ENCODE measurements around the gene B3GALT5. TPM values are rescaled to one million over a fixed set of nuclear protein-coding genes. Genes with fewer than 3 reads are reported as not detected.

Gene B3GALT5
- total RNA-seq, 1 donor from 2014 or later: 0.03 TPM

DNA sequence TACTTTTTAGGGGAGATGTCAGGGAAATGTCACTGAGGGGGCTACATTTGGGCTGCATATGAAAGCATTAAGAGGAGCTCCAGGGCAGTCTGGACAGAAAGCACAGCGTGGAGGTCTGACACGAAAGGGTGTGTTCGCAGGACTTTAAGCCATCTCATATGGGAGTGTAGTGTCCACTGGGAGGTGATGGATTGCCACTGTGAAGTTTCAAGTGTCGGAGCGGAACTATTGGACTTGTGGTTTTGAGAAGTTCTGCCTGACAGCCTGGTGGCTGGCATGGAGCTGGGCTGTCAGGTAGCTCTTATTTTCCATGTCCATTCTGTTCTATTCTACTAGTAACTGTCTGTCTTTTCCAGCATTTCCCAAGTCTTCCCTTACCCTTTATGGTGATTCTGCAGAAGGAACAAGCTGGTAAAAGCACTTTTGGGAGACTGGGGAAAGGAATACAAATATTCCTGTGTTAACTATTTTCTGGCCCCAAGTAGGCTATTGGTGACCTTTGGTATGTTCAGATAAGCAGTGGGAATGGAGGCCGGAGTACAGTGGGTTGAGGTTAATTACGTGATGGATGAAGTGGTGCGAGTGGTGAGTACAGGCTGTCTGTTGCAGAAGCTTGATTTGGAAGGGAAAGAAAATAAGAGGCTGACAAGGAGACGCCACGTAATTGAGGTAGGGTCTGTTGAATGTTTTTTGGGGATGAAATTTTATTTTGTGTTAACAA is 19.3 kb downstream of the B3GALT5 start:
- no peak for DNase-seq
- no peaks in the 10 kb centered on the region for H3K36me3 ChIP-seq
- no peaks in the 10 kb centered on the region for H3K4me1 ChIP-seq
- intact Hi-C loops (cut with micrococcal nuclease): no loop called here
- H3K27me3 ChIP-seq (ENCODE audit: low read depth): peaks cover under 1% of the 10 kb centered on the region
- TF ChIP-seq, protein P1, sequence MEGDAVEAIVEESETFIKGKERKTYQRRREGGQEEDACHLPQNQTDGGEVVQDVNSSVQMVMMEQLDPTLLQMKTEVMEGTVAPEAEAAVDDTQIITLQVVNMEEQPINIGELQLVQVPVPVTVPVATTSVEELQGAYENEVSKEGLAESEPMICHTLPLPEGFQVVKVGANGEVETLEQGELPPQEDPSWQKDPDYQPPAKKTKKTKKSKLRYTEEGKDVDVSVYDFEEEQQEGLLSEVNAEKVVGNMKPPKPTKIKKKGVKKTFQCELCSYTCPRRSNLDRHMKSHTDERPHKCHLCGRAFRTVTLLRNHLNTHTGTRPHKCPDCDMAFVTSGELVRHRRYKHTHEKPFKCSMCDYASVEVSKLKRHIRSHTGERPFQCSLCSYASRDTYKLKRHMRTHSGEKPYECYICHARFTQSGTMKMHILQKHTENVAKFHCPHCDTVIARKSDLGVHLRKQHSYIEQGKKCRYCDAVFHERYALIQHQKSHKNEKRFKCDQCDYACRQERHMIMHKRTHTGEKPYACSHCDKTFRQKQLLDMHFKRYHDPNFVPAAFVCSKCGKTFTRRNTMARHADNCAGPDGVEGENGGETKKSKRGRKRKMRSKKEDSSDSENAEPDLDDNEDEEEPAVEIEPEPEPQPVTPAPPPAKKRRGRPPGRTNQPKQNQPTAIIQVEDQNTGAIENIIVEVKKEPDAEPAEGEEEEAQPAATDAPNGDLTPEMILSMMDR (IDR thresholded peaks at IDR 0.05; ENCODE audit: borderline replicate concordance): no peak
- no peaks in the 10 kb centered on the region for H3K9me3 ChIP-seq (replicated peaks)
- no peak overlapping the region for H3K27ac ChIP-seq (replicated peaks)
- no peak overlapping the region for H3K4me3 ChIP-seq

DNA sequence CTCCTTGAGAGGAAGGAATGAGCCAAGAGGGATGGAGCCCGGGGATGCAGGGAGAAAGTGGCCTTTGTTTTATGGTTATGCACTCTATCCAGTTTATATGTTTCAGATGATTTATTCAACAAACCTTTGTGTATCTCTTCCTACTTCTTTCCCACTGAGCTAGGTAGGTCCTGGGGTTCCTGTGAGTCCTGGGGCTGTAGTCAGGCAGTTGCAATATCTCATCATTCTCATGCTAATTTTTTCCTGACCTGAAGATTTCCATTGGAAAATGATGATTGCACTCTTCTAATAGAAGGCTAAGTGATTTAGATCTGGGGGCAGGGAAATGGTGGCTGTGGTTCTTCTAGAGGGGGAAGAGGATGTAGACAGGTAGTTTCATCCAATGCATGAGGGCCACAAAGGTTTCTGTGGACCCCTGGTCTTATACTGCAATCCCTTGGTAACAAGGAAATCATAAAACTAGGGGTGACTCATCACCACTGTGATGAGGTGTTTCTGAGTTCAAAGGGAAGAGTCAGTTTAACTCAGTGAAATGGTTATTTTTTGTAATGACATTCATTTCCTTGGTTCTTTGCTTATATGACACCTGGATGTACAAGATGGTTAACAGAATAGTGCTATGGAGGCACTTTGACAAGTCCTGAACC is 20.2 kb downstream of the B3GALT5 start:
- Histone ChIP-seq H3K36me3 (no peaks in the 10 kb centered on the region), H3K27ac (replicated peaks) (no peak overlapping the region), H3K4me3 (no peak overlapping the region), H3K27me3 (ENCODE audit: low read depth) (peaks cover 9% of the 10 kb centered on the region), H3K9me3 (replicated peaks) (no peaks in the 10 kb centered on the region), H3K4me1 (no peaks in the 10 kb centered on the region)
- no peak for DNase-seq
- intact Hi-C loops (cut with micrococcal nuclease): no loop called here
- TF ChIP-seq, protein P1 (IDR thresholded peaks at IDR 0.05; ENCODE audit: borderline replicate concordance): no peak

- Histone ChIP-seq H3K27ac (replicated peaks) (no peak overlapping the region), H3K4me1 (no peaks in the 10 kb centered on the region), H3K9me3 (replicated peaks) (no peaks in the 10 kb centered on the region), H3K36me3 (no peaks in the 10 kb centered on the region), H3K4me3 (no peak overlapping the region), H3K27me3 (ENCODE audit: low read depth) (peaks cover 18% of the 10 kb centered on the region)
- TF ChIP-seq, protein P1 (IDR thresholded peaks at IDR 0.05; ENCODE audit: borderline replicate concordance): no peak
- no peak for DNase-seq
- intact Hi-C loops (cut with micrococcal nuclease): no loop called here
These were observed 21.0 kb downstream of the B3GALT5 start for GRCh38 chr21:39633770-39634181.

- Histone ChIP-seq H3K9me3 (replicated peaks) (no peaks in the 10 kb centered on the region), H3K27ac (replicated peaks) (no peak overlapping the region), H3K27me3 (ENCODE audit: low read depth) (peaks cover 21% of the 10 kb centered on the region), H3K36me3 (no peaks in the 10 kb centered on the region), H3K4me3 (no peak overlapping the region), H3K4me1 (no peaks in the 10 kb centered on the region)
- intact Hi-C loops (cut with micrococcal nuclease): no loop called here
- DNase-seq: no peak
- TF ChIP-seq, protein P1 (IDR thresholded peaks at IDR 0.05; ENCODE audit: borderline replicate concordance): no peak
These were observed 21.8 kb downstream of the B3GALT5 start for GRCh38 chr21:39634507-39634906.

DNA sequence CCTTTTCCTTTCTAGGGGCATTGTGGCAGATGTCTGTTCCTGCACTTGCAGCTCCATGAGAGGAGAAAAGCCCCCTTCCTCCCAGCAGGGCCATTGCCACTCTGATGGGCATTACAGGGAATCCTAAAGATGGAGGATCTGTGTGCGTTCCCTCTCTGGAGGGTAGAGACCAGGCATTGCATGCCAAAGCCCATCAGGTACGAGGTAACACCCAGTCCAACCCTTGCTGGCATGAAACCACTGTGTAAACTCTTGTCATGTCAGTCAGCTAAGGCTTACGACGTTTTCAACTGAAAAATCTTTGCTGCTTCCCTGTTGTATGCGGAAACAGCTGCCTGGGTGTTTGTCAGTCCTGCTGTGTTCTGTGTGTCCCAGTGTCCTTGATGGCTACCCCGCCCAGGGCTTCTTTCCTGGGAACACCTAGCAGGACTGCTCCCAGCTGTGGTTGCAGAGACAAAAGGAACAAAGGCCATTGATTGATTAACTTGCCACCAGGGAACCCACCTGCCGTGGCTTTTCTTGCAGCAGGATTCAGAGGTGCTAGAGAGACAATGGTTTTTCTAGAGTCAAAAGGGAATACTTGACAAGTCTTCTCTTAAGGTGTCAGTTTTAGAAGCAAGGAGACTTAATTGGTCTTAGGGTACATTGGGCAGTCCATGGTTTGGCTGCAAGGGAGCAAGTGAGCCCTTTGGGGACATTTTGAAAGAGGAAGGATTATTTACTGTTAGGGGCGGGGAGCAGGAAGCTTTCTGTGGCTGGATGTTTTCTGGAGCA is 24.6 kb downstream of the B3GALT5 start:
- Histone ChIP-seq H3K4me1 (no peaks in the 10 kb centered on the region), H3K27me3 (ENCODE audit: low read depth) (peaks cover 32% of the 10 kb centered on the region), H3K4me3 (no peak overlapping the region), H3K27ac (replicated peaks) (no peak overlapping the region), H3K9me3 (replicated peaks) (no peaks in the 10 kb centered on the region), H3K36me3 (no peaks in the 10 kb centered on the region)
- intact Hi-C loops (cut with micrococcal nuclease): no loop called here
- TF ChIP-seq, protein P1 (IDR thresholded peaks at IDR 0.05; ENCODE audit: borderline replicate concordance): no peak
- no peak for DNase-seq
